ENCODE results near the gene HS3ST5. TPM values are rescaled to one million over a fixed set of nuclear protein-coding genes. Genes with fewer than 3 reads are reported as not detected.
A peak's percentile ranks its signal among the peaks of the same experiment; 100 is the strongest.

The HS3ST5 gene, protein sequence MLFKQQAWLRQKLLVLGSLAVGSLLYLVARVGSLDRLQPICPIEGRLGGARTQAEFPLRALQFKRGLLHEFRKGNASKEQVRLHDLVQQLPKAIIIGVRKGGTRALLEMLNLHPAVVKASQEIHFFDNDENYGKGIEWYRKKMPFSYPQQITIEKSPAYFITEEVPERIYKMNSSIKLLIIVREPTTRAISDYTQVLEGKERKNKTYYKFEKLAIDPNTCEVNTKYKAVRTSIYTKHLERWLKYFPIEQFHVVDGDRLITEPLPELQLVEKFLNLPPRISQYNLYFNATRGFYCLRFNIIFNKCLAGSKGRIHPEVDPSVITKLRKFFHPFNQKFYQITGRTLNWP
- 3.6 and 5.5 TPM in 2 replicates for total RNA-seq (ENCODE audit: low replicate concordance)
- long read RNA-seq, partial matches to known transcripts: 0 of 5 reads
- long read RNA-seq, other reads (novel, unspliced or antisense): 5 of 5 reads

DNA sequence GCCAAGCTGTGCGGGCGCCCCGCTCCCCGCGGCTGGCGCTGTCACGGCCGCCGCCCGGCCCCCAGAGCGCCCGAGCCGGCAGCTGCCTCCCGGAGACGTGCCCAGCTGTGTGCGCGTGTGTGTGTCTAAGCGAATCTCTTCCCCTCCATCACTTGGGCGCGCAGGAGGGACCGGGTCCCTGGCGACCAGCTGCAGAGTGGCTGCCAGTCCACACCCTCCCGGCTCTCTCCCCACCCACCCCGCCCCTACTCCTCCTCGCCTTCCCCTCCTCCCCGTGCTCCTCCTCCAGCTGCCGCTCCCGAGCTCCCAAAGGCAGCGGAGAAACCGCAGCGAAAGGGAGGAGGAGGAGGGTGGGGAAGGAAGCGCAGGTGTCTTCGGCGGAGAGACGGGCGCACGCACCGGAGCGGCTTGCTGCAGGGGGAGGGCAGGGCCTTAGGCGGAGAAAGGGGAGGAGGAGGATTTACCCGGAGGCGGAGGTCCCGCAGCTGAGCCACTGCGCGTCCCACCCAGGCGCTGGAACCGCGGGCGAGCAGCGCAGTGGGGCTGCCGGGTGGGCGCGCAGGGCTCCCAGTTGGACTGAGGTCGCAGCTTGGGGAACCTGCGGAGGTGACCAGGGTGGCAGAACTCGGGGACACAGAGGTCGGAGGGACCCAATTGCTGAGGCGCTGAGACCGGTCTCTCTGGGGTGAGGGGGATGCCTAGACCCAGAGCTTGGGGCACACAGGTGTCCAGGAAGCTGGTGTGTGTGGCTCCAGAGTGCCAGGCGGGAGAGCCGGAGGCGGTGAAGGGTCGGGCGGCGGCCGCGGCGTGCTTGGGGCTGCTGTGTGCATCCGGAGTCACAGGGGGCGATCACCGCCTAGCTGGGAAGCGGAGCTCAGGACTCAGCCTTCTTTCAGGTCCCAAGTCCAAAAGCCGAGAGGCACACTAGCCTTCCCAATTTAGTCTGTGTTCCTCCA, at the start of gene HS3ST5:
TSS of gene HS3ST5 (minus strand) at position 198 of the 956 bp plus-strand sequence. CDS start 280,178 bp downstream, outside the sequence.
- Mint-ChIP-seq H3K36me3 (no peaks in the 10 kb centered on the region), H3K27ac (peak within 1 kb of the TSS; percentile 62), H3K4me3 (peak within 1 kb of the TSS; percentile 94), H3K4me1 (ENCODE audit: unreplicated experiment) (peaks cover 9% of the 10 kb centered on the region), H3K9me3 (no peaks in the 10 kb centered on the region), H3K27me3 (peaks cover 51% of the 10 kb centered on the region)
- DNase-seq (ENCODE audit: extremely low spot score, unreplicated experiment): peak; percentile 79
- TF ChIP-seq, protein P1, sequence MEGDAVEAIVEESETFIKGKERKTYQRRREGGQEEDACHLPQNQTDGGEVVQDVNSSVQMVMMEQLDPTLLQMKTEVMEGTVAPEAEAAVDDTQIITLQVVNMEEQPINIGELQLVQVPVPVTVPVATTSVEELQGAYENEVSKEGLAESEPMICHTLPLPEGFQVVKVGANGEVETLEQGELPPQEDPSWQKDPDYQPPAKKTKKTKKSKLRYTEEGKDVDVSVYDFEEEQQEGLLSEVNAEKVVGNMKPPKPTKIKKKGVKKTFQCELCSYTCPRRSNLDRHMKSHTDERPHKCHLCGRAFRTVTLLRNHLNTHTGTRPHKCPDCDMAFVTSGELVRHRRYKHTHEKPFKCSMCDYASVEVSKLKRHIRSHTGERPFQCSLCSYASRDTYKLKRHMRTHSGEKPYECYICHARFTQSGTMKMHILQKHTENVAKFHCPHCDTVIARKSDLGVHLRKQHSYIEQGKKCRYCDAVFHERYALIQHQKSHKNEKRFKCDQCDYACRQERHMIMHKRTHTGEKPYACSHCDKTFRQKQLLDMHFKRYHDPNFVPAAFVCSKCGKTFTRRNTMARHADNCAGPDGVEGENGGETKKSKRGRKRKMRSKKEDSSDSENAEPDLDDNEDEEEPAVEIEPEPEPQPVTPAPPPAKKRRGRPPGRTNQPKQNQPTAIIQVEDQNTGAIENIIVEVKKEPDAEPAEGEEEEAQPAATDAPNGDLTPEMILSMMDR (conservative IDR thresholded peaks at IDR 0.05): peak; percentile 76

DNA sequence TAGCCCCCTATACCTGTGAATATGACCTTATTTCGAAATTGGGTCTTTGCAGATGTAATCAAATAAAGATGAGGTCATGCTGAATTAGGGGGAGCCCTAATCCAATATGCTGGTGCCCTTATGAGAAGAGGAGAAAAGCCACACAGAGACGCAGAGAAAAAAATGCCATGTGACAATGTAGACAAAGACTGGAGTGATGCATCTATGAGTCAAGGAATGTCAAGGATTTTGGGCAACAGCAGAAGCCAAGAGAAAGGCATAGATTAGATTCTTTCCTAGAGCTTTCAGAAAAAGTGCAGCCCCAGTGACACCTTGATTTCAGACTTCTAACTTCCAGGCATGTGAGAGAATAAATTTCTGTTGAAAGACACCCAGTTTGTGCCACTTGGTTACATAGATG, 47.4 kb upstream of the HS3ST5 start:
- TF ChIP-seq, protein P1 (conservative IDR thresholded peaks at IDR 0.05): no peak
- no peak overlapping the region for H3K4me3 Mint-ChIP-seq
- no peak for DNase-seq (ENCODE audit: extremely low spot score, unreplicated experiment)
- no peaks in the 10 kb centered on the region for H3K36me3 Mint-ChIP-seq
- H3K4me1 Mint-ChIP-seq (ENCODE audit: unreplicated experiment): no peaks in the 10 kb centered on the region
- H3K27ac Mint-ChIP-seq: no peak overlapping the region
- H3K27me3 Mint-ChIP-seq: no peaks in the 10 kb centered on the region
- H3K9me3 Mint-ChIP-seq: no peaks in the 10 kb centered on the region

- no peaks in the 10 kb centered on the region for H3K4me1 Mint-ChIP-seq (ENCODE audit: unreplicated experiment)
- TF ChIP-seq, protein P1 (conservative IDR thresholded peaks at IDR 0.05): no peak
- H3K36me3 Mint-ChIP-seq: no peaks in the 10 kb centered on the region
- H3K27ac Mint-ChIP-seq: no peak overlapping the region
- no peaks in the 10 kb centered on the region for H3K9me3 Mint-ChIP-seq
- DNase-seq (ENCODE audit: extremely low spot score, unreplicated experiment): no peak
- no peak overlapping the region for H3K4me3 Mint-ChIP-seq
- H3K27me3 Mint-ChIP-seq: no peaks in the 10 kb centered on the region
Measured at GRCh38 chr6:114389111-114389510, 46.3 kb upstream of the HS3ST5 start.

DNA sequence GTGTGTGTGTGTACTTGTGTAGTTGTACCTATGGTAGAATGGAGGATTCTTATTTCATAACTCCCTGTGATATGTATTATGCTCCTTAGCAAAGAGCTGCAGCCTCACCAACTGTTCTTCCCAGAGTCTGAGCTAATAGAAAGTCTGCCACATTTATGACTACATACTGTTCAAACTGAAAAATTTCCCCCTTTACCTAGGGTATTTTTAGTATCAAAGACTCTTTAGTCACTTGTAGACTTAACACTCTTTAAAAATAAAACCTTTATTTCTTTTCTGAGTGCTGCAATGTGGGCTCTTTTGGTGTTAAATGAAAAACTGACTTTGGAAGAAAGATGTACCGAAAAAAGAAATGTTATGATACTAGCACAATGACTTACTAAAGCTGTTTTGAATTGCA, 39.6 kb upstream of the HS3ST5 start:
- Mint-ChIP-seq H3K9me3 (no peaks in the 10 kb centered on the region), H3K27ac (no peak overlapping the region), H3K27me3 (no peaks in the 10 kb centered on the region), H3K4me1 (ENCODE audit: unreplicated experiment) (no peaks in the 10 kb centered on the region), H3K4me3 (no peak overlapping the region), H3K36me3 (no peaks in the 10 kb centered on the region)
- TF ChIP-seq, protein P1 (conservative IDR thresholded peaks at IDR 0.05): no peak
- DNase-seq (ENCODE audit: extremely low spot score, unreplicated experiment): no peak

DNA sequence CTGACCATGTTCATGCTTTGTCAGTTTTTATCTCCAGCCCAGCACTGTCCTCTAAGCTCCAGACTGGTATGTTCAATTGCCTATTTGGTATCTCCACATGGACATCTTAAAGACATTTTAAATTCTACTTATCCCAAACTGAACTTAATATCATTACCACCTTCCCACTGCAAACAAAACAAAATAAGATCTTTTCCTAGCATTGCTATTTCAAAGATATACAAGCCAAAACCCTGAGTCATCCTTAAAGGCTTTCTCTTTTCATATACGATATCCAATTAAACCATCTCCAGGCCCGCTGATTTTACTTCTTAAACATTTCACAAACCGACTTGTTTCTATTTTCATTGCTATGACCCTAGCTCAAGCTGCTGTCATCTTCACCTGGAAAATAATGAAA, 35.1 kb upstream of the HS3ST5 start:
- H3K27ac Mint-ChIP-seq: no peak overlapping the region
- TF ChIP-seq, protein P1 (conservative IDR thresholded peaks at IDR 0.05): no peak
- no peaks in the 10 kb centered on the region for H3K36me3 Mint-ChIP-seq
- no peaks in the 10 kb centered on the region for H3K4me1 Mint-ChIP-seq (ENCODE audit: unreplicated experiment)
- no peak for DNase-seq (ENCODE audit: extremely low spot score, unreplicated experiment)
- H3K9me3 Mint-ChIP-seq: no peaks in the 10 kb centered on the region
- no peaks in the 10 kb centered on the region for H3K27me3 Mint-ChIP-seq
- H3K4me3 Mint-ChIP-seq: no peak overlapping the region

Measured in type B pancreatic cell (in vitro differentiated cells).